ENCODE measurements around the gene PPM1H.
"Not testable (repeated sequence)": the region's sequence is repeated elsewhere in the genome, so short reads cannot be mapped to it uniquely, and the experiment has no call there.

Gene PPM1H

DNA sequence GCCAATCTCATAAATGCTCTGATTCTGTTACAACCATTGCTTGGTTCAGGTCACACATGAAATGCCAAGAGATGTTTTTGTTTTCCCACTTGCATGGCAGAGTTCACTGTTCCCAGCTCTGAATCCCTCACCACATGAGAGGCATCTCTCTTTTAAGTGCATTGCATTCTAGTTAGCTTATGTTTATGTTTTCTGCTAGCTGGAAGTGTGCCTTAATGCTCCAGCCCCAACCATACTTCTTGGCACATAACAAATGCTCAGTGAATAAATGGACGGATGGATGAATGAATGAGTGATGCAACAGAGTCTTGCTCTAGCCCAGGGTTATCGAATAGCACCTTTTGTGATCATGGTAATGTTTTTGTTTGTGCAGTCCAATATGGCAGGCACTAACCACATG is 197.3 kb downstream of the PPM1H start:
- no peak for DNase-seq (ENCODE audit: low read depth in 3 of 3)

DNA sequence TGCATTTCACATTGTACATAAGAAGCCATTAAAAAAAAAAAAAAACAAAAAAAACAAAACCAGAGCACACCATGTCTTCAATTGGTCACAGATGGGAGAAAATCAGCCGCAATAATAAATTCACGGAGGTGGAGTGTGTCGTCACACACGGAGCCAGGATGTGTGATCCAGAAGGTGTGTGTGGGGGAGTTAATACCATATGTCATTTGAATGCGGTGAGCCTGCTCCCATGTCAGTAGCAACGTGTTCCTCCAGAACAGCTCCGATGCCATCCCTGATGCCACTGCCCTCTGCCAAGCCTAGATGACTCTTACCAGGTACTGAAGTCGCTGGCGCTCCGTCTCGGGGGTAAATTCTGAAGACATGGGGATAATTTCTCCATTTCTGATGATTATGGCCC is 197.8 kb downstream of the PPM1H start:
- no peak for DNase-seq (ENCODE audit: low read depth in 3 of 3)

DNA sequence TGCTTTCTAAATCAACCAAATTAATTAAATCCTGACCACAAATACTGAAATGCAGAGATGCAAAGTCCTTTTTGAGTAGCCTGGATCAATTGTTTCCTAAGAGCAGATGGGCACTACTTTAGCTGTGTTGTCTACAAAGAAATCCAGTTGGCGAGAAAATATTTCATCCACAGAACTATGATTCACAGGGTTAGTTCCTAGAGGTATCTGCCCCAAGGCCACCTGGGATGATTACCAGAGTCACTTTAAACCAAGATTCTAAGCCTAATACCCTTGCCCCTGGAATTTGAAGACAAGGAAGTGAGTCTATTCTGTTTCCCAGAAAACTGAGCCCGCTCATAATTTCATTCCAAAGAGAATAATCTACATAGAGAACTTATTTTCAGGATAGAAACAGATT is 198.4 kb downstream of the PPM1H start:
- no peak for DNase-seq (ENCODE audit: low read depth in 3 of 3)

DNA sequence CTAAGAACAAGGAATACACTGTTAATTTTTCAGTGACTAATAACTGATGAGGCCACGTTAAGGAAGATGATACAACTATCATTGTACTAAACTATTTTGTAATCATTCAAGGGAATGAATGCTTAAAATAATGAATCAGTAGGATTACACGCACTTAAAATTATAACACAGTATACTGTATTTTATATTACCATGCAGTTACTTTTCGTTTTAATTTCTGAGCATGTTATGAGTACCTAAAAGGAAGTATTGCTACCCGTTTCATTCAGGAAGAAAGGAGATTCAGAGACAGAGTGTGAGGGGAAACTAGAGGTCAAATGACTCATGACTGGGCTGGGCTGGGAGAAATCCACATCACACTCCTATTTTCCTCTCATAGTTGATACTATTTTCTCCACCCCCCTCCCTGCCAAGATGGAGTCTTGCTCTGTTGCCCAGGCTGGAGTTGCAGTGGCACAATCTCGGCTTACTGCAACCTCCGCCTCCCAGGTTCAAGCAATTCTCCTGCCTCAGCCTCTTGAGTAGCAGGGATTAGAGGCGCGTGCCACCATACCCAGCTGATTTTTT is 202.0 kb downstream of the PPM1H start:
- DNase-seq (ENCODE audit: low read depth in 3 of 3), result no peak

DNA sequence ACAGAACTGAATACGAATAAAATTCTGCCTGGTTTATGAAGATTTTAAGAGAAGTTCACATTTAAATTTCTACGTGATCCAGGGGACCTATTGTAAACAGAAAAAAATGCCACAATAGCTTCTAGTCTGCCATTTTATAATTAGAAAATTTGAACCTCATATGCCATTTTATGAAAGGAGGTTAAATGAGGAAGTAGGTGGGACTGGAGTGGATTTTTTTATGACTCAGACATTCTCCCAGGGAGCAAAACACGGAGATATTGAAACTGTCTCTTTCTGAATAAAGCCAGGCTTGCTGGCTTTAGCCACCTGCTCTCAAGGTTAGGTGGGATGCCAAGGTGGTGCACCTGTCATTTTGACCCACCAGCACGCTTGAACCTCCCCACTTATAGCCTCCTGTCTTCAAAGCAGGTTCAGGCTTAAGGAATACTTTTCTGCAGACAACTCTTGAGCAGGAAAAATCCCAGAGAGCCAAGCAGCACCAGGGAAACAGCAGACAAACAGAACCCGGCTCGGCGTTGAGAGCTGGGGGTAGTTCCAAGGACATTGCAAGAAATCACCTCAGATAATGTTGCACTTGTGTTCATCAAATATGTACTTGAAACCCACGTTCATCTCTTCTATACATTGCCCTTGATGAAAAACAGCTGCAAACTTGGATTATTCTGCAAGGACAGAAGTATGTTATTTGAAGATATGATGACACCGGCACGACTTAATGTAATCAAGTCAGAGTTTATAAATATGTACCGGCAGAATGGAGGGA is 203.7 kb downstream of the PPM1H start:
- no peak for DNase-seq (ENCODE audit: low read depth in 3 of 3)

DNA sequence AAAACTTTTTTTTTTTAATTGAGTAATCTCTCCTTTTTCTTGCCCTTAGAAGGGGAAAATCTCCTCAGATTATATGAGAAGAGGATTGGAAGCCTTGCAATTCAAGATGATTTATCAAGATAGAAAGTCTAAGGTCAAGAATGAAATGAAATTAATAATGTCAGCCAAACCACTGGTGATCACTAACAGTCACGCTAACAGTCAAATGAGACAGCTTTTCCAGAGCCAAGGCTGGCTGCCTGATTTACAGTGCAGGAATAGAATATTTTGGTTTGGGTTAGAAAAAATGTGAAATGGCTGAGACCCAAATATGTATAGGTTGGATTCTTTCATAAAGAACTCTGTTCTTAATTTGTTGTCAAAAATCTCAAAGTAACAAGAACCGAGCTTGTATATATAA is 204.3 kb downstream of the PPM1H start:
- no peak for DNase-seq (ENCODE audit: low read depth in 3 of 3)

DNA sequence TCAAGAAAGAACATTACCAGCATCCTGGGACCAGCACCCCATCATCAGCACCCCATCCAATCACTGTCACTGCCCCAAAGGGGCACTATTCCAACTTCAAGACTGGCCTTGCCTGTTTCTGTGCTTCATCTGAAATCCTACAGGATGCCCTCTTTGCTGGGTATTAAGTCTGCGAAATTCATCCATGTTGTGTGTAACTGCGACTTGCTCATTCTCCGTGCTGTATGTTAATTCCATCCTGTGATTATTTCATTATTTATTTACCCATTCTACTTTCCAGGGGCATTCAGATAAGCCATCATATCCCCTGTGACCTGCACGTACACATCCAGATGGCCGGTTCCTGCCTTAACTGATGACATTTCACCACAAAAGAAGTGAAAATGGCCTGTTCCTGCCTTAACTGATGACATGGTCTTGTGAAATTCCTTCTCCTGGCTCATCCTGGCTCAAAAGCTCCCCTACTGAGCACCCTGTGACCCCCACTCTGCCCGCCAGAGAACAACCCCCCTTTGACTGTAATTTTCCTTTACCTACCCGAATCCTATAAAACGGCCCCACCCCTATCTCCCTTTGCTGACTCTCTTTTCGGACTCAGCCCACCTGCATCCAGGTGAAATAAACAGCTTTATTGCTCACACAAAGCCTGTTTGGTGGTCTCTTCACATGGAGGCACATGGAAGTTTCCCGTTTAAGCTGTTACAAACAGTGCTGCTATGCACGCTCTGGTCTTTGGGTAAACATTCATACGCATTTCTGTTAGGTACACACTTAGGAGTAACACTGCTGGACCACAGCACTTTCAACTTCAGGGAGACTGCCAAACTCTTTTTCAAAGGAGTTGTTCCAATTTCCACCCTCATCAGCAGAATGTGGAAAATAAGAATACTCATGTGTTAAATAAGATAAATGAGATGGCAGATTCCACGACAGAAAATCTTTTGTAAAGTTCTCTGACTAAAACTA is 205.1 kb downstream of the PPM1H start:
- not testable (repeated sequence) for DNase-seq (ENCODE audit: low read depth in 3 of 3)

DNA sequence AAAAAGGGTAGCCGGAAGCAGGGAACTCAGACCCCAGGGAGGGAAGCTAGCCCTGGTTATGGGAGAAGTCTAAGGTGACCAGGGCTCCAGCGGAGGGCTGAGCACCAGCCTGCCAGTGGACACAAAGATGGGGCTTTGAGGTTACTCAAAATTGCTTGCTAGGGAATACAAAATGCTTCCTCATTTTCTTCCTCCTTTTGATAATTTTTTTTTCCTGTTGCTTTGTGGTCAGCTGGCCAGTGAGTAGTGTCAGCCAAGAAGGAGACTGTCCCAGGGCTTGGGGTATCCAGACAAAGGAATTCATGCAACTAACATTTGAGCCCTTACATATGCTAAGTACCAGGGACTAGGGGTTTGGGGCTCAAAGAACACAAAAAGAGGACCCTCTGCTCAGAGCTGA is 206.2 kb downstream of the PPM1H start:
- no peak for DNase-seq (ENCODE audit: low read depth in 3 of 3)

DNA sequence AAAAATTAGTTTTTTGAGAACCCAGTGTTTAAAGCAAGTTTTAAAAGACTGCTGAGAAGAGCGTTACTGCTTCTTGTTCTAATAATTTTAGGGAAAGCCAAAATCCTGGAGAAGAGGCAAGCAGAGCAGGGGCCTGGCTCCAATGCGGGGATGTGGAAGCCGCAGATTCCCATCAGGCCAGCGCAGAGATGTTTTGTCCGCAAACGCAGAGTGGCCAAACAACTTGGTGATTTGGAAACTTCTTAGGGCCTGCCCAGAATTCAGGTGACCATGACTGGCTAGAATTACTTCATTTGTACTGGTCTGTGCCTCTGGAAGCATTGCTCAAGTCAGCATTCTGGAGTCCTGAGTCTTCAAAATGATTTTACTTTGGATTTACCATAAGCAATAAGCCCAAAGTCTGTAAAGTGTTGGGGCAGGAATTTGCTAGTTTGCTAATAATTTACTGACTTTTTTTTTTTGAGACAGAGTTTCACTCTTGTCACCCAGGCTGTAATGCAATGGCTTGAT is 208.4 kb downstream of the PPM1H start:
- DNase-seq (ENCODE audit: low read depth in 3 of 3), result no peak

DNA sequence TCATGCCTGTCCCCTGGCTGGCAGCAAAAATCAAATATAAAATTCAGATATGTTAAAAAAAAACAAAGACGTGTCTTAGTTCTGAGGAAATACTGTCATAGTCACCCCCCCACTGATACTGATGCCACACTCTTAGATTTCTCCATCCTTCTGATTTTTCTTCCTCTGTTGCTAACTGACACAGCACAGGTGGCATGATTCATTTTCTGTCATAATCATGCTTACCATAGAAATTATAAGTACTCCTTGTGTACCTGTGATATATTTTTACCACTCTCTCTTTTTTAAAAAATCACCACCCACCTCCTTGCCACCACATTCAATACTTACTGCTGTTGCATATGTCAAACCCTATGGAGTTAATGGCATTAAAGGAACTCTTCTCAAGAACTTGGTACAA is 209.2 kb downstream of the PPM1H start:
- DNase-seq (ENCODE audit: low read depth in 3 of 3), result no peak

DNA sequence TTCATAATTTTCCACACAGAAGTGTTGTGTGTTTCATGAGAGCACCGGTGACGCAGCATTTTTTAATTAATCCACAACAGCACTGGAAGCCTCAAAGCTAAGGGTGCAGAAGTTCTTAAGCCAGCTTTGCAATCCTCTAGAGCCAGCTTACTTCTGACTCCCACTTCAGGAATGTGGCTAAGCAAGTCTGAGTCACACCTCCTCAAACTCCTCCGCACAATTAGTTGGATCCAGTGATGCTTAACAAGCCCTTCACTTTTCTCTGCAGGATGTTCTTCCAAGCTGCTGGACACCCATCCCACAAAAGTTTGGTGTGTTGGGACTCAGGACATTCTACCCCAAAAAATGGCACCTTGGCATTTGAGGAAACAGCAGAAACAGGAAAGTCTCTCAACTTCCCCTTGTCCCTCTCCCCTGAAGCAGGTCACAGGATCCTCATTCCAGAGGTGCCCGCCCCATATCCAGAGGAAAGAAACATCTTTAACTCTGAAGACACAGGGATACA is 210.0 kb downstream of the PPM1H start:
- no peak for DNase-seq (ENCODE audit: low read depth in 3 of 3)

DNA sequence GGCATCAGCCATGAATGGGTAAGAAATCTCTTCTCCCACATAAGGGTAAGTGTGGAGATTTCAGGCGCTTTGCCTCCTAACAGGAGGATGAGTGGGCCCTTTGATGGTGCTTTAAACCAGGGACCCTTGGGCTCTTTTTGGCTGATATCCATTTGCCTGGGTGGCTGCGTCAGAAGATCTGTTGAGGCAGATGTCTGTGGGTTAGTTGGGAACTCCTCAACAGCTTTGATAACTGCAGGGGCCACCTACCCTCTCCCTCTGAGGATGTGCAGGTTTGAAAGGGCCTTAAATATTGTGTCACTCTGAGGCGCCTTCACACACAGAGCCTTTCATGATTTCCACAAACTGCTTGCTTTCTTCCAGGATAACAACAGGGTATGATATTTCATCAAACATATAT is 210.7 kb downstream of the PPM1H start:
- DNase-seq (ENCODE audit: low read depth in 3 of 3), result no peak

DNA sequence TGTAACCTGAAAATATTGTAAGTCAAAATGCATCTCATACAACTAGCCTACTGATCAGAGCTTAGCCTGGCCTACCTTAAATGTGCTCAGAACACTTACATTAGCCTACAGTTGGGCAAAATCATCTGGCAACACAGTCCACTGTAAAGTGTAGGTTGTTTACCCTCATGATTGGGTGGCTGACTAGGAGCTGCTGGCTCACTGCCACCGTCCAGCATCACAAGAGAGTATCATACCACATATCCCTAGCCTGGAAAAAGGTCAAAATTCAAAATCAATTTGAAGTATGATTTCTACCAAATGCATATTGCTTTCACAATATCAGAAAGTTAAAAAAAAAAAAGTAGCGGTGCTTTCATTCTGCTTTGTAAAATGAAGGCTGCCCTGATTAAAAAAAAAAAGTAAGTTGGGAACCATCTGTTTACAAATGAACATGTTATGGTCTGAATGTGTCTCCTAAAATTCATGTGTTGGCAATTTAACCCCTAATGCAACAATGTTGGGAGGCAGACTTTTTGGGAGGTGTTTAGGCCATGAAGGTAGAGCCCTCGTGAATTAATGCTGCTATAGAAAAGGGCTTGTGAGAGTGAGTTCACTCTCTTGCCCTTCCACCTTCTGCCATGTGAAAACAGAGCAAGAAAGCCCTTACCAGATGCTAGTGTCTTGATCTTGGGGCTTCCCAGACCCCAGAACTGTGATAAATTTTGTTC is 211.8 kb downstream of the PPM1H start:
- DNase-seq (ENCODE audit: low read depth in 3 of 3), result no peak

DNA sequence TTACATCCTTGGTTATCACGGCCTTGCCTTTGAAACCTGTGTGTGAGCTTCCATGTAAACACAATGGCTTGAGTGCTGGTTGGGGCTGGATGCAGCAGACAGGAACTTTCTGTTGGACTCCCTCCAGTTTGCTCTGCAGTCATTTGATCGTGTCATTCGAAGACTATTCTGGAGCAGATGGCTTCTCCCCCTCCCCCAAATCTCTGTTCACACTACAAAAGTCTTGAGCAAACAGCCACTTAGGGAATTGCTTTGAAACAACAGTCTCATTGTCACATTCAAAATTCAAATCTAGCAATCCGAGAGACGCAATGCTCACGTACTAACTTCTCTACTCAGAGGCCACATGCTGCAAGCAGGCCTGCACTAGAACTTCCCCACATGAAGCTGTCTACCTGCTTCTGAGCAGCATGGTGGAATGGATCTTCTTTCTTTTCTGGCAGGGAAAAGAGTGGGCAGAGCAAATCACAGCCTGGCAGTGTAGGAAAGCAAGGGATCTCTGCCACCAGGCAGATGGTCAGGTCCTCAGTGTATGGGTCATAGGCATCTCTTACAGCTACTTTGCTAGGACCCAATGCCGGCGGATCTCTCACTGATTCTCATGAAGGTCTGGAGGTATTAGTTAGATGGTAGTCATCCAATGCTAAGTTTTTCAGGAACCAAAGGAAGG is 214.2 kb downstream of the PPM1H start:
- no peak for DNase-seq (ENCODE audit: low read depth in 3 of 3)

DNA sequence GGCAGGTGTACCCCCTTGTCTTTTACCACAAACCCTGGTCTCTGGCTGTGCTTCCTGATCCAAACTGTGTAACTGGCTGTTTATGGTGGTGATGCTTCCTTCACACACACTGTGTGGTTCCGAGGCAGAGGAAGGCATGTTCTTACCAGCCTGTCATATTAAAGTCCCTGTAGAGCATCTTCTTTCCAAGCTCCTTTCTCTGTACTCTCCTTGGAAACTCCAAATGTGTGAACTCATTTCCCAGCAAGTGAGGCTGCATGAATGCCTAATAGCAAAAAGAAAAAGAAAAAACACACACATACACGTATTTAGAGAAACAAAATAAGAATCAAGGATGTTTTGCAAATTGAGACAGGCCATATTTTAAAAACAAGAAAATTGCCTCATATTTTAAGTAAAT is 214.9 kb downstream of the PPM1H start:
- no peak for DNase-seq (ENCODE audit: low read depth in 3 of 3)

DNA sequence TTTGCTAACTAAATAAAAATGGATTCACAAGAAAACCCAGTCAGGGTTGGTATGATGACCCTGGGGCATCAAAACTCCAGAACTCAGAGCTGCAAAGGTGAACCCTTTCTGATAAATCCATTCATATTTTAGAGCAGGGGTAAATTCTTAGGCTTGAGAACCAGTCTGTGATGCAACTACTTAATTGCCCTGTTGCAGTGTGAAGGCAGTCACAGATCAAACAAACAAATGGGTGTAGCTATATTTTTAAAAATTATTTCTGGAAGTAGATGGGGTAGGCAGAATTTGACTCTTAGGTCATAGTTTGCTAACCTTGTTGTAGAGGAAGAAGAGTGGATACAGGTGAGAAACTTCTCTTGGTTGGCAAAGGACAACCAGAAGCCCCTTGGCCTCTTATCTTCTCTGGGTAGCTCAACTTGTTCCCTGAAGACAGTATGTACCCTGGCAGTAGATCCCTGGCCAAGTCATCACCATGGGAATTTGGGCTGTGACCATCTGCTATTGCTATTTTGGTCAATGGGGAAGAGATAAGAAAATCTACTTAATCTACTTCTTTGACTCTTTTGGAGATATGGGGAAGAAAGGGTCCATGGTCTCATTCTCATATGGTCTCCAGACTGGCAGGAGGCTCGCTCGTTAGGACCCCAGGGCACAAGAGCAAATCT is 216.1 kb downstream of the PPM1H start:
- no peak for DNase-seq (ENCODE audit: low read depth in 3 of 3)

DNA sequence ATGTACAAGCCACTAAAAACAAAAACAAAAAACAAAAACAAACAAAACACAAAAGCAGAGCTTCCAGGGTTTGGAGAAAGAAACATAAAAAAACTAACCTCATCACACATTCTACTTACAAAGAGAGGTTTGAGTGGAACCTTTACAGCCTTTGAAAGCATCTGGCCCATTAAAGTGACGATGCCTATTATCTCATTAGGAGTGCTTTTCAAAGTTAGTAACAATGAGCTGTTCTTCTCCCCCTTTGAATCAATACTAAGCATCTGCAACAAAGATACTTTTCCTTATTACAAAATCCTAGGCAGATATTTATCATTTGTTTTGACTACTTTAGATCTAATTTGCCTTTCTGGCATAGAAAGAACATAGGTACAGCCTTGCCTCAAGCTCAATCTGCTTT is 217.3 kb downstream of the PPM1H start:
- no peak for DNase-seq (ENCODE audit: low read depth in 3 of 3)

DNA sequence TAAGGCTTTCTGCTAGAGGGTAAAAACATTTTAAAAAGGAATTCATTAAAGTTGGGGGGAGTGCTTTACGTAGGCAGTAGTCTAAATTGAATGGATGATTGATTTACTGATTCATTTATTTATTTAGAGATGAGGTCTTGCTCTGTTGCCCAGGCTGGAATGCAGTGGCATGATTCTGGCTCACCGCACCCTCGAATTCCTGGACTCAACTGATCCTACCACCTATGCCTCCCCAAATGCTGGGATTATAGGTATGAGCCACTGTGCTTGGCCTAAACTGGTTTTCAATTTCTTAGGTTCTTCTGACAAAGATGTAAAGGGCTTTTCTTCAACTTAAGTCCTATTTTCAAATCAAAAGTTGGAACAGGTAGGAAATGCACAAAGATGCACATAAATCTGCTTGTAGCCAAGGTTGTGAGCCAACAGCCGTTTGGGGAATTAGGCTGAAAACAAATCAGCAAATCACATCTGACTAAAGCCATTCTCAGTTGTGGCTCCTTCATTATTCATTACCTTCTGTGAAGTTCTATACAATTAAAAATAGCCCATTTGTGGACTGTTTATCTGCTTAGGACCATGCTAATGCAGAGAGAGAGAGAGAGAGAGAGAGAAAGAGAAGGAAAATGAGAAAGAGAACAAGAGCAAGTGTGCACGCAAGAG is 218.0 kb downstream of the PPM1H start:
- DNase-seq (ENCODE audit: low read depth in 3 of 3), result no peak

DNA sequence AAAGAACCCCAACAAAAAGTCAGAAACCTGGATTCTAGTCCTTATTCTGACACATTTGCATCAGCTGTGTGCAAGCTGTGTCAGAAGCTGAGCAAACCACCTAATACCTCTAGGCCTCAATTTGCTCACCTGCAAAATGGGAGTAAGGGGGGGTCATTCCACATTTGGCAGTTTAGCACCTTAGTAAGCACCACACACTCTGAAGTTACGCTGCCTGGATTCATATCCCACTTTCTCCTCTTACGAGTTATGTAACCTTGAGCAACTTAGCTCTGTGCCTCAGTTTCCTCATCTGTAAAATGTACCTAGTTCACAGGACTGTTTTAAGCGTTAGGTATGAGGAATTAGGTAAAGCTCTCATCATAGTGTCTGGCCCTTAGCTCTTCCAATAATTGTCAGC is 218.9 kb downstream of the PPM1H start:
- no peak for DNase-seq (ENCODE audit: low read depth in 3 of 3)

Data from stimulated activated CD4-positive, alpha-beta T cell treated with anti-CD3 and anti-CD28 coated beads, TNF-alpha, amount 100 ng/mL, for 48 hours (primary cell).